Endothelial cell (in vitro differentiated cells): ENCODE data around the gene ZNF614. TPM values are rescaled to one million over a fixed set of nuclear protein-coding genes. Genes with fewer than 3 reads are reported as not detected.

Source experiments
- DNase-seq: peaks from one replicate; pipeline ENCODE4 v3.0.0; 2021; ENCODE audit warnings: low spot score
- H3K27ac Mint-ChIP-seq: one replicate; pipeline ENCODE4 v1.8.0; 2021; ENCODE audit warnings: mixed read lengths, inconsistent platforms; ENCODE audit not compliant: unreplicated experiment
- H3K27me3 Mint-ChIP-seq: one replicate; pipeline ENCODE4 v1.8.0; 2021; ENCODE audit warnings: mild to moderate bottlenecking, moderate library complexity, mixed read lengths, inconsistent platforms; ENCODE audit not compliant: unreplicated experiment
- H3K36me3 Mint-ChIP-seq: one replicate; pipeline ENCODE4 v1.8.0; 2021; ENCODE audit warnings: mild to moderate bottlenecking, low read depth, mixed read lengths, inconsistent platforms; ENCODE audit not compliant: unreplicated experiment
- H3K4me1 Mint-ChIP-seq: one replicate; pipeline ENCODE4 v1.8.0; 2021; ENCODE audit warnings: mild to moderate bottlenecking, mixed read lengths, inconsistent platforms; ENCODE audit not compliant: unreplicated experiment
- H3K4me3 Mint-ChIP-seq: one replicate; pipeline ENCODE4 v1.8.0; 2021; ENCODE audit warnings: mild to moderate bottlenecking, mixed read lengths, inconsistent platforms; ENCODE audit not compliant: unreplicated experiment
- H3K9me3 Mint-ChIP-seq: one replicate; pipeline ENCODE4 v1.8.0; 2021; ENCODE audit warnings: mixed read lengths, inconsistent platforms; ENCODE audit not compliant: unreplicated experiment
- CTCF ChIP-seq: fragments of 200-600 bp; sonication (generic); IDR thresholded peaks from one replicate; pipeline ENCODE4 v1.5.0; 2021; ENCODE audit warnings: antibody characterized with exemption; ENCODE audit not compliant: unreplicated experiment
- total RNA-seq: library from RNA; stranded (reverse); fragmentation: NEBNext Ultra II Directional; extraction: Animal tissue kit (Norgen Biotek cat#: 25700); gene quantifications from one replicate; pipeline ENCODE4 v1.2.1, GENCODE V29; 2021; ENCODE audit not compliant: unreplicated experiment

The ZNF614 gene
- total RNA-seq, 1 donor from 2014 or later = 12.1 TPM

- Mint-ChIP-seq H3K27me3 (no peaks in the 10 kb centered on the region), H3K9me3 (no peaks in the 10 kb centered on the region)
- TF ChIP-seq CTCF = no peak
Observed at GRCh38 chr19:52022193-52022592, 6.0 kb downstream of the ZNF614 start.

GRCh38 chr19:52020506-52020905 lies 7.7 kb downstream of the ZNF614 start:
- H3K9me3 Mint-ChIP-seq = no peaks in the 10 kb centered on the region
- no peak for DNase-seq
- no peaks in the 10 kb centered on the region for H3K27me3 Mint-ChIP-seq
- no peaks in the 10 kb centered on the region for H3K4me1 Mint-ChIP-seq
- TF ChIP-seq CTCF = no peak
- peak overlapping the region; percentile 7 for H3K4me3 Mint-ChIP-seq
- no peak overlapping the region for H3K27ac Mint-ChIP-seq
- peaks cover 67% of the 10 kb centered on the region for H3K36me3 Mint-ChIP-seq

More at GRCh38 chr19:52022193-52022592, 6.0 kb downstream of the ZNF614 start:
- no peak overlapping the region for H3K27ac Mint-ChIP-seq
- peaks cover 56% of the 10 kb centered on the region for H3K36me3 Mint-ChIP-seq
- DNase-seq = no peak
- peak overlapping the region; percentile 1 for H3K4me3 Mint-ChIP-seq
- H3K4me1 Mint-ChIP-seq = peaks cover 11% of the 10 kb centered on the region

- peaks cover 11% of the 10 kb centered on the region for H3K4me1 Mint-ChIP-seq
- H3K9me3 Mint-ChIP-seq = no peaks in the 10 kb centered on the region
- DNase-seq = no peak
- H3K36me3 Mint-ChIP-seq = peaks cover 26% of the 10 kb centered on the region
- TF ChIP-seq CTCF = no peak
- H3K27ac Mint-ChIP-seq = no peak overlapping the region
- H3K27me3 Mint-ChIP-seq = peaks cover 4% of the 10 kb centered on the region
- no peak overlapping the region for H3K4me3 Mint-ChIP-seq
Observed at GRCh38 chr19:52010674-52011073, 17.5 kb downstream of the ZNF614 start.

- no peak for TF ChIP-seq CTCF
- Mint-ChIP-seq H3K27me3 (peaks cover 4% of the 10 kb centered on the region), H3K4me1 (peaks cover 11% of the 10 kb centered on the region), H3K4me3 (peak within 1 kb of the TSS; percentile 99), H3K9me3 (no peaks in the 10 kb centered on the region), H3K36me3 (peaks cover 28% of the 10 kb centered on the region), H3K27ac (peak within 1 kb of the TSS; percentile 95)
- peak; percentile 87 for DNase-seq
Observed at GRCh38 chr19:52007806-52008557, 20.2 kb downstream of the ZNF614 start, which contains the start of gene ZNF615. Gene ZNF615 (minus strand): TSS chr19:52008211. CDS start chr19:52003711, 4,500 bp downstream.

GRCh38 chr19:52007451-52007805 lies 20.8 kb downstream of the ZNF614 start:
- Mint-ChIP-seq H3K9me3 (no peaks in the 10 kb centered on the region), H3K27ac (peak overlapping the region; percentile 95), H3K4me1 (peaks cover 11% of the 10 kb centered on the region), H3K4me3 (peak overlapping the region; percentile 99), H3K36me3 (peaks cover 24% of the 10 kb centered on the region), H3K27me3 (peaks cover 4% of the 10 kb centered on the region)
- DNase-seq = peak; percentile 18
- TF ChIP-seq CTCF = no peak
